ENCODE data around the gene LRRC17.

The LRRC17 gene

DNA sequence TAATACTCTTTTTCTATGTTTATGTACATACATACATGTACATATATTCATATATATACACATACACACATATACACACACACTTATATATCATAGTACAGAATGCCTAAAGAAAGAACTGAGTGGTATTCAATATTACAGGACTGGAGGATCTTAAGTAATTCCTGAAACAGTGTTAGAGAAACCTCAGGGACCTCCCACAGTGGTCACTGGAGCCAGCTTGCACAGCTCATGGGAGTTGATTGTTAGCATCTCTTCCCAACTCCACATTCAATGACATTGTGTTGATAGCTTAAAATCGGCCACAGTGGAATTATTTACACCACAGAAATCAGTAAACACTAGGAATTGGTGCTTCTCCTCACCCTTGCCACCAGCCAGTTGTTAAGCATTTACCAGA is 6.0 kb downstream of the LRRC17 start:
- H3K4me3 ChIP-seq (ENCODE audit: low read depth, low read length, poor library complexity, severe bottlenecking): no peak overlapping the region
- H3K4me2 ChIP-seq (ENCODE audit: low read length): no peak overlapping the region
- no peaks in the 10 kb centered on the region for H3K36me3 ChIP-seq (ENCODE audit: insufficient read depth, low read length)
- TF ChIP-seq, protein P1, sequence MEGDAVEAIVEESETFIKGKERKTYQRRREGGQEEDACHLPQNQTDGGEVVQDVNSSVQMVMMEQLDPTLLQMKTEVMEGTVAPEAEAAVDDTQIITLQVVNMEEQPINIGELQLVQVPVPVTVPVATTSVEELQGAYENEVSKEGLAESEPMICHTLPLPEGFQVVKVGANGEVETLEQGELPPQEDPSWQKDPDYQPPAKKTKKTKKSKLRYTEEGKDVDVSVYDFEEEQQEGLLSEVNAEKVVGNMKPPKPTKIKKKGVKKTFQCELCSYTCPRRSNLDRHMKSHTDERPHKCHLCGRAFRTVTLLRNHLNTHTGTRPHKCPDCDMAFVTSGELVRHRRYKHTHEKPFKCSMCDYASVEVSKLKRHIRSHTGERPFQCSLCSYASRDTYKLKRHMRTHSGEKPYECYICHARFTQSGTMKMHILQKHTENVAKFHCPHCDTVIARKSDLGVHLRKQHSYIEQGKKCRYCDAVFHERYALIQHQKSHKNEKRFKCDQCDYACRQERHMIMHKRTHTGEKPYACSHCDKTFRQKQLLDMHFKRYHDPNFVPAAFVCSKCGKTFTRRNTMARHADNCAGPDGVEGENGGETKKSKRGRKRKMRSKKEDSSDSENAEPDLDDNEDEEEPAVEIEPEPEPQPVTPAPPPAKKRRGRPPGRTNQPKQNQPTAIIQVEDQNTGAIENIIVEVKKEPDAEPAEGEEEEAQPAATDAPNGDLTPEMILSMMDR (IDR thresholded peaks at IDR 0.05; ENCODE audit: low read length): no peak
- TF ChIP-seq EZH2 (IDR thresholded peaks at IDR 0.05; ENCODE audit: borderline replicate concordance, low read length): no peak
- H3K27me3 ChIP-seq (ENCODE audit: insufficient read depth, low read length): no peaks in the 10 kb centered on the region
- no peaks in the 10 kb centered on the region for H3K9me3 ChIP-seq (ENCODE audit: low read length)
- H3K79me2 ChIP-seq (ENCODE audit: insufficient read depth, low read length): no peaks in the 10 kb centered on the region
- H3K9ac ChIP-seq (ENCODE audit: low read length): no peak overlapping the region
- H4K20me1 ChIP-seq (ENCODE audit: insufficient read depth, low read length): no peaks in the 10 kb centered on the region
- H3F3A ChIP-seq (ENCODE audit: insufficient read depth, low read length): no peaks in the 10 kb centered on the region
- H3K9me2 ChIP-seq (ENCODE audit: low read depth, low read length): no peaks in the 10 kb centered on the region
- no peak overlapping the region for H3K27ac ChIP-seq (ENCODE audit: low read depth, low read length, poor library complexity, severe bottlenecking)
- H2AFZ ChIP-seq (ENCODE audit: low read length): no peak overlapping the region
- no peaks in the 10 kb centered on the region for H3K4me1 ChIP-seq (ENCODE audit: insufficient read depth, low read length, severe bottlenecking)

DNA sequence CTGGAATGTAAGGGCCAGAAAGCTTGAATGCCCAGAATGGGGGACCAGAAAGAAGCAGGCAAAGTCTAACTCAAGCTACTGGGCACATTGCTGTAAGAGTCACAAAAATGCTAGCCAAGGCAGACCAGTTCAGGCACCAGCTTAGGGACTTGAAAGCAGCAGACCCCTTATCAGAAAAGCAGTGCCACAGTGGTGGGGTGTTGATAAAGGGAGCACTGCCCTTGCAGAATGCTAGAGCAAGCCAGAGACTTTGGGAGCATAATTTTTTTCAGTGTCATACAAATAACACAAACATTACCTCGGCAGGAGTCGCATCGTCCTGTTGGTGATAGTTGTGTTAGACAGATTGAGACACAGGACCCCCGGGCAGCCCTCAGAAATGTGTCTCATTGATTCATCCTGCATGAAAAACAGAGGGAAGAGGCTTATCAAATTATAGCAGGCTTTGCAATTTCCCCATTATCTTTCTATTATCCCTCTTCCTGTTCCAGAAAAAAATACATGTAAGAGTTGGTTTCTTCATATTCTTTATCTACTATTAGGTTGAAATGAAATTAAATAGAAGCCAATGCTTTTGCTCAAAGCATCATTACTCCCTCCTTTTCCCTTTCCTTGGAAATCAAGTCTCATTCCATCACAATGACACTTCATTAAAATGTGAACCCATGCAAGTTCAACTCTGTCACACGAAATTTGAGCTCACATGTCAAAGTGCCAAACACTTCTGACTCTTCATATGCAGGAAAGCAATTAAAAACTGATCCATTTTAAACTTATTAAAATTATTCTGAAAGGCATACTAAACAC is 13.4 kb downstream of the LRRC17 start:
- H3K9ac ChIP-seq (ENCODE audit: low read length): no peak overlapping the region
- no peak overlapping the region for H2AFZ ChIP-seq (ENCODE audit: low read length)
- H3K79me2 ChIP-seq (ENCODE audit: insufficient read depth, low read length): no peaks in the 10 kb centered on the region
- no peaks in the 10 kb centered on the region for H4K20me1 ChIP-seq (ENCODE audit: insufficient read depth, low read length)
- no peaks in the 10 kb centered on the region for H3K9me2 ChIP-seq (ENCODE audit: low read depth, low read length)
- no peaks in the 10 kb centered on the region for H3K9me3 ChIP-seq (ENCODE audit: low read length)
- no peak overlapping the region for H3K4me2 ChIP-seq (ENCODE audit: low read length)
- H3K27ac ChIP-seq (ENCODE audit: low read depth, low read length, poor library complexity, severe bottlenecking): no peak overlapping the region
- H3K36me3 ChIP-seq (ENCODE audit: insufficient read depth, low read length): no peaks in the 10 kb centered on the region
- TF ChIP-seq, protein P1 (IDR thresholded peaks at IDR 0.05; ENCODE audit: low read length): no peak
- TF ChIP-seq EZH2 (IDR thresholded peaks at IDR 0.05; ENCODE audit: borderline replicate concordance, low read length): no peak
- H3F3A ChIP-seq (ENCODE audit: insufficient read depth, low read length): no peaks in the 10 kb centered on the region
- H3K4me1 ChIP-seq (ENCODE audit: insufficient read depth, low read length, severe bottlenecking): no peaks in the 10 kb centered on the region
- no peak overlapping the region for H3K4me3 ChIP-seq (ENCODE audit: low read depth, low read length, poor library complexity, severe bottlenecking)
- H3K27me3 ChIP-seq (ENCODE audit: insufficient read depth, low read length): no peaks in the 10 kb centered on the region

DNA sequence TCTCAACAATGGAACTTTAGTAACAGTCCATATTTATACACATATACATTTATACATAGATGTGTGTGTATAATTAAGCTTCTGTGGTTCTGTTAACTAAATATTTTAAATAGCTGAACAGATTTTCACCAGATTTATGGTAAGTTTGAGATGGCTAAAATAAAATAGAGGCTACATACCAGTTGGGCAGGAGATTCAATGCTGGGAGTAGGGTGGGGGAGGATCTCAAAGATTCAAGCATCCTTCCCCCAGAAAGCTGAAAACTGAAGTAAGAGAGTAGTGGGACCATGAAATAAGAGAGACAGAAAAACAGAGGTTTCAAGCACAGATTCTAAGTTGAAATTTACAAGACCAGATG is 14.0 kb downstream of the LRRC17 start:
- Histone ChIP-seq H3K4me2 (ENCODE audit: low read length) (no peak overlapping the region), H3F3A (ENCODE audit: insufficient read depth, low read length) (no peaks in the 10 kb centered on the region), H3K9ac (ENCODE audit: low read length) (no peak overlapping the region), H3K4me3 (ENCODE audit: low read depth, low read length, poor library complexity, severe bottlenecking) (no peak overlapping the region), H2AFZ (ENCODE audit: low read length) (no peak overlapping the region), H3K27ac (ENCODE audit: low read depth, low read length, poor library complexity, severe bottlenecking) (no peak overlapping the region), H3K9me2 (ENCODE audit: low read depth, low read length) (no peaks in the 10 kb centered on the region), H3K36me3 (ENCODE audit: insufficient read depth, low read length) (no peaks in the 10 kb centered on the region), H3K4me1 (ENCODE audit: insufficient read depth, low read length, severe bottlenecking) (no peaks in the 10 kb centered on the region), H3K27me3 (ENCODE audit: insufficient read depth, low read length) (no peaks in the 10 kb centered on the region), H4K20me1 (ENCODE audit: insufficient read depth, low read length) (no peaks in the 10 kb centered on the region), H3K9me3 (ENCODE audit: low read length) (no peaks in the 10 kb centered on the region), H3K79me2 (ENCODE audit: insufficient read depth, low read length) (no peaks in the 10 kb centered on the region)
- TF ChIP-seq, protein P1 (IDR thresholded peaks at IDR 0.05; ENCODE audit: low read length): no peak
- TF ChIP-seq EZH2 (IDR thresholded peaks at IDR 0.05; ENCODE audit: borderline replicate concordance, low read length): no peak
